GM19240 (cell line): Measurements from ENCODE around the gene FNDC5.
A peak's percentile ranks its signal among the peaks of the same experiment; 100 is the strongest.
"Not testable (repeated sequence)": the region's sequence is repeated elsewhere in the genome, so short reads cannot be mapped to it uniquely, and the experiment has no call there.

ENCODE experiments used
- DNase-seq: peaks from one replicate; pipeline ENCODE4 v3.0.0; 2011; ENCODE audit warnings: low spot score; ENCODE audit not compliant: insufficient read length

Gene FNDC5

GRCh38 chr1:32870615-32871363, at the start of gene FNDC5:
Gene FNDC5 (minus strand): TSS chr1:32870912.
- no peak for DNase-seq

- DNase-seq, result no peak
Measured at GRCh38 chr1:32919811-32920733, 49.4 kb upstream of the FNDC5 start.

- no peak for DNase-seq
Measured at GRCh38 chr1:32918179-32918578, 47.5 kb upstream of the FNDC5 start.

GRCh38 chr1:32917521-32917920, 46.8 kb upstream of the FNDC5 start:
- no peak for DNase-seq

- no peak for DNase-seq
Measured at GRCh38 chr1:32915766-32916706, 45.3 kb upstream of the FNDC5 start.

- no peak for DNase-seq
Measured at GRCh38 chr1:32910319-32910718, 39.6 kb upstream of the FNDC5 start.

GRCh38 chr1:32907435-32907834, 36.7 kb upstream of the FNDC5 start:
- no peak for DNase-seq

GRCh38 chr1:32906654-32907053, 35.9 kb upstream of the FNDC5 start:
- no peak for DNase-seq

- not testable (repeated sequence) for DNase-seq
Measured at GRCh38 chr1:32905588-32905987, 34.9 kb upstream of the FNDC5 start.

- DNase-seq, result no peak
Measured at GRCh38 chr1:32904797-32905196, 34.1 kb upstream of the FNDC5 start.

- DNase-seq, result no peak
Measured at GRCh38 chr1:32903991-32904785, 33.5 kb upstream of the FNDC5 start.

GRCh38 chr1:32902535-32902920, 31.8 kb upstream of the FNDC5 start:
- DNase-seq, result peak; percentile 0

- DNase-seq, result no peak
Measured at GRCh38 chr1:32901823-32902534, 31.3 kb upstream of the FNDC5 start.

GRCh38 chr1:32900956-32901822, 30.5 kb upstream of the FNDC5 start, which contains the start of gene TMEM54:
Gene TMEM54 (minus strand): TSS chr1:32901389. CDS start chr1:32901238, 151 bp downstream.
- DNase-seq, result peak; percentile 5

- DNase-seq, result no peak
Measured at GRCh38 chr1:32900371-32900955, 29.8 kb upstream of the FNDC5 start.

- no peak for DNase-seq
Measured at GRCh38 chr1:32899586-32900296, 29.0 kb upstream of the FNDC5 start.

- no peak for DNase-seq
Measured at GRCh38 chr1:32898958-32899357, 28.2 kb upstream of the FNDC5 start.

- DNase-seq, result no peak
Measured at GRCh38 chr1:32898056-32898455, 27.3 kb upstream of the FNDC5 start.
